Astrocyte (in vitro differentiated cells and primary cell): ENCODE data around the gene MAP1B. TPM values are rescaled to one million over a fixed set of nuclear protein-coding genes. Genes with fewer than 3 reads are reported as not detected.

ENCODE experiments used
- DNase-seq: peaks from one replicate; pipeline ENCODE4 v3.0.0-alpha.2; 2010; ENCODE audit warnings: low read depth
- FAIRE-seq: peaks from 2 replicates; lab custom pipeline; 2011; peaks lifted over from hg19 to GRCh38; lab: Jason Lieb, UNC
- H2AFZ ChIP-seq: 2 replicates; pipeline ENCODE4 v1.6.0; 2012; ENCODE audit warnings: low read depth, low read length, inconsistent platforms
- H3K27ac ChIP-seq: 2 replicates; pipeline ENCODE4 v1.5.1; 2011; ENCODE audit warnings: low read depth, low read length, inconsistent platforms
- H3K27me3 ChIP-seq: 2 replicates; pipeline ENCODE4 v1.6.0; 2011; ENCODE audit warnings: low read length, inconsistent platforms; ENCODE audit not compliant: insufficient read depth
- H3K36me3 ChIP-seq: 2 replicates; pipeline ENCODE4 v1.5.1; 2011; ENCODE audit warnings: low read length, inconsistent platforms; ENCODE audit not compliant: insufficient read depth
- H3K4me1 ChIP-seq: 2 replicates; pipeline ENCODE4 v1.5.1; 2011; ENCODE audit warnings: low read length, inconsistent platforms; ENCODE audit not compliant: insufficient read depth
- H3K4me2 ChIP-seq: 2 replicates; pipeline ENCODE4 v1.6.0; 2012; ENCODE audit warnings: low read length, inconsistent platforms
- H3K4me3 ChIP-seq: 2 replicates; pipeline ENCODE4 v1.5.1; 2011; ENCODE audit warnings: low read depth, mild to moderate bottlenecking, low read length, inconsistent platforms; ENCODE audit not compliant: insufficient read depth
- H3K79me2 ChIP-seq: 2 replicates; pipeline ENCODE4 v1.6.0; 2012; ENCODE audit warnings: mild to moderate bottlenecking, low read length, inconsistent platforms; ENCODE audit not compliant: insufficient read depth
- H3K9ac ChIP-seq: 2 replicates; pipeline ENCODE4 v1.6.0; 2012; ENCODE audit warnings: mild to moderate bottlenecking, low read length, inconsistent platforms
- H3K9me3 ChIP-seq: 2 replicates; pipeline ENCODE4 v1.5.1; 2012; ENCODE audit warnings: low read depth, mild to moderate bottlenecking, low read length, inconsistent platforms; ENCODE audit not compliant: insufficient read depth
- H4K20me1 ChIP-seq: 2 replicates; pipeline ENCODE4 v1.6.0; 2012; ENCODE audit warnings: low read length, inconsistent platforms; ENCODE audit not compliant: insufficient read depth
- H3K27ac Mint-ChIP-seq: one replicate; pipeline ENCODE4 v1.8.0; 2021; ENCODE audit warnings: mild to moderate bottlenecking, mixed read lengths; ENCODE audit not compliant: unreplicated experiment
- H3K27me3 Mint-ChIP-seq: one replicate; pipeline ENCODE4 v1.8.0; 2021; ENCODE audit warnings: low read depth, mixed read lengths; ENCODE audit not compliant: unreplicated experiment
- H3K36me3 Mint-ChIP-seq: one replicate; pipeline ENCODE4 v1.8.0; 2021; ENCODE audit warnings: low read depth, mixed read lengths; ENCODE audit not compliant: unreplicated experiment
- H3K4me1 Mint-ChIP-seq: one replicate; pipeline ENCODE4 v1.8.0; 2021; ENCODE audit warnings: low read depth, mixed read lengths; ENCODE audit not compliant: unreplicated experiment
- H3K4me3 Mint-ChIP-seq: one replicate; pipeline ENCODE4 v1.8.0; 2021; ENCODE audit warnings: mild to moderate bottlenecking, moderate library complexity, mixed read lengths; ENCODE audit not compliant: unreplicated experiment
- H3K9me3 Mint-ChIP-seq: one replicate; pipeline ENCODE4 v1.8.0; 2021; ENCODE audit warnings: mild to moderate bottlenecking, mixed read lengths; ENCODE audit not compliant: unreplicated experiment
- CTCF ChIP-seq: IDR thresholded peaks from 2 replicates; pipeline ENCODE4 v1.5.1; 2011; ENCODE audit warnings: low read depth, mild to moderate bottlenecking, inconsistent platforms, low read length, moderate library complexity; ENCODE audit not compliant: insufficient read depth
- EZH2 ChIP-seq: IDR thresholded peaks from 2 replicates; pipeline ENCODE4 v1.6.1; 2012; ENCODE audit warnings: mild to moderate bottlenecking, low read length, inconsistent platforms; ENCODE audit not compliant: insufficient read depth
- total RNA-seq: library from RNA; stranded (reverse); gene quantifications from 2 replicates; pipeline ENCODE4 v1.2.1, GENCODE V29; 2021

Gene MAP1B
- total RNA-seq, 1 donor from 2014 or later: 476 TPM

GRCh38 chr5:72237879-72238278 lies 130.6 kb downstream of the MAP1B start:
- H3K4me3 ChIP-seq: no peak overlapping the region
- H3K9ac ChIP-seq: no peak overlapping the region
- Mint-ChIP-seq H3K27ac (no peak overlapping the region), H3K9me3 (no peaks in the 10 kb centered on the region), H3K27me3 (no peaks in the 10 kb centered on the region), H3K36me3 (peaks cover under 1% of the 10 kb centered on the region), H3K4me1 (peaks cover 39% of the 10 kb centered on the region), H3K4me3 (no peak overlapping the region)
- TF ChIP-seq EZH2: no peak
- H3K27ac ChIP-seq: no peak overlapping the region
- H4K20me1 ChIP-seq: no peaks in the 10 kb centered on the region
- FAIRE-seq (no peak), DNase-seq (no peak)
- H3K27me3 ChIP-seq: no peaks in the 10 kb centered on the region
- H3K9me3 ChIP-seq: no peaks in the 10 kb centered on the region
- peaks cover 2% of the 10 kb centered on the region for H3K79me2 ChIP-seq
- no peak overlapping the region for H2AFZ ChIP-seq
- H3K4me2 ChIP-seq: no peak overlapping the region
- H3K36me3 ChIP-seq: peaks cover 8% of the 10 kb centered on the region
- peaks cover 26% of the 10 kb centered on the region for H3K4me1 ChIP-seq

- FAIRE-seq (no peak), DNase-seq (no peak)
- Histone ChIP-seq H3K79me2 (peaks cover 2% of the 10 kb centered on the region), H3K27me3 (no peaks in the 10 kb centered on the region), H3K27ac (no peak overlapping the region), H3K4me3 (no peak overlapping the region), H3K4me2 (no peak overlapping the region), H2AFZ (no peak overlapping the region), H3K36me3 (peaks cover 8% of the 10 kb centered on the region), H3K9me3 (no peaks in the 10 kb centered on the region), H3K4me1 (peaks cover 29% of the 10 kb centered on the region), H3K9ac (no peak overlapping the region), H4K20me1 (no peaks in the 10 kb centered on the region)
- Mint-ChIP-seq H3K9me3 (no peaks in the 10 kb centered on the region), H3K27ac (no peak overlapping the region), H3K36me3 (peaks cover 2% of the 10 kb centered on the region), H3K4me1 (peaks cover 38% of the 10 kb centered on the region), H3K27me3 (no peaks in the 10 kb centered on the region), H3K4me3 (no peak overlapping the region)
- no peak for TF ChIP-seq CTCF
- no peak for TF ChIP-seq EZH2
Observed at GRCh38 chr5:72238712-72239445, 131.6 kb downstream of the MAP1B start.

- Mint-ChIP-seq H3K36me3 (peaks cover 2% of the 10 kb centered on the region), H3K4me3 (no peak overlapping the region), H3K9me3 (no peaks in the 10 kb centered on the region), H3K27me3 (no peaks in the 10 kb centered on the region), H3K27ac (no peak overlapping the region), H3K4me1 (peaks cover 40% of the 10 kb centered on the region)
- FAIRE-seq (no peak), DNase-seq (no peak)
- no peak for TF ChIP-seq CTCF
- TF ChIP-seq EZH2: no peak
- Histone ChIP-seq H2AFZ (no peak overlapping the region), H3K27ac (no peak overlapping the region), H3K36me3 (peaks cover 5% of the 10 kb centered on the region), H3K79me2 (peaks cover 6% of the 10 kb centered on the region), H4K20me1 (no peaks in the 10 kb centered on the region), H3K4me2 (no peak overlapping the region), H3K4me3 (no peak overlapping the region), H3K27me3 (no peaks in the 10 kb centered on the region), H3K9me3 (no peaks in the 10 kb centered on the region), H3K4me1 (peaks cover 26% of the 10 kb centered on the region), H3K9ac (no peak overlapping the region)
Observed at GRCh38 chr5:72241346-72242003, 134.2 kb downstream of the MAP1B start.
